Transverse colon (tissue), 4 donors: ENCODE measurements around the gene VPS8.

Experiments
- CTCF ChIP-seq, 5 experiments: fragments of 200-600 bp in 3 of 5; fragments of 450-650 bp in 2 of 5; sonication (generic) in 3 of 5; IDR thresholded peaks; 1 replicate in 2 of 5; 2 replicates in 3 of 5; pipeline ENCODE4 v1.5.1; 2016 to 2017; ENCODE audit warnings: antibody characterized with exemption in 5 of 5, inconsistent platforms in 3 of 5, mild to moderate bottlenecking in 2 of 5, moderate library complexity in 1 of 5
- EP300 ChIP-seq: sonication (generic); formaldehyde crosslinking; IDR thresholded peaks from one replicate; pipeline ENCODE4 v1.6.1; 2017; ENCODE audit warnings: antibody characterized with exemption, low read depth
- POLR2A ChIP-seq: fragments of 450-650 bp; IDR thresholded peaks from one replicate; pipeline ENCODE4 v1.6.1; 2016; ENCODE audit warnings: antibody characterized with exemption, mild to moderate bottlenecking, moderate library complexity
- POLR2AphosphoS5 ChIP-seq, 3 donors: sonication (generic); formaldehyde crosslinking; IDR thresholded peaks; one replicate each; pipeline ENCODE4 v1.6.1; 2016; ENCODE audit warnings: antibody characterized with exemption in 3 of 3

- no peak for TF ChIP-seq CTCF (IDR thresholded peaks at IDR 0.05)
- no peak for TF ChIP-seq EP300
- TF ChIP-seq POLR2AphosphoS5 (IDR thresholded peaks at IDR 0.05): no peak
- no peak for TF ChIP-seq POLR2A
Measured at GRCh38 chr3:184783319-184783718, 28.6 kb upstream of the VPS8 start.
